Limb (tissue), 2 donors: ENCODE measurements around the gene SLC34A1.

ENCODE experiments used
- DNase-seq, 2 donors: peaks; one replicate each; pipeline ENCODE4 v3.0.0-alpha.2; 2016; ENCODE audit errors: extremely low spot score in 2 of 2

SLC34A1 gene

DNA sequence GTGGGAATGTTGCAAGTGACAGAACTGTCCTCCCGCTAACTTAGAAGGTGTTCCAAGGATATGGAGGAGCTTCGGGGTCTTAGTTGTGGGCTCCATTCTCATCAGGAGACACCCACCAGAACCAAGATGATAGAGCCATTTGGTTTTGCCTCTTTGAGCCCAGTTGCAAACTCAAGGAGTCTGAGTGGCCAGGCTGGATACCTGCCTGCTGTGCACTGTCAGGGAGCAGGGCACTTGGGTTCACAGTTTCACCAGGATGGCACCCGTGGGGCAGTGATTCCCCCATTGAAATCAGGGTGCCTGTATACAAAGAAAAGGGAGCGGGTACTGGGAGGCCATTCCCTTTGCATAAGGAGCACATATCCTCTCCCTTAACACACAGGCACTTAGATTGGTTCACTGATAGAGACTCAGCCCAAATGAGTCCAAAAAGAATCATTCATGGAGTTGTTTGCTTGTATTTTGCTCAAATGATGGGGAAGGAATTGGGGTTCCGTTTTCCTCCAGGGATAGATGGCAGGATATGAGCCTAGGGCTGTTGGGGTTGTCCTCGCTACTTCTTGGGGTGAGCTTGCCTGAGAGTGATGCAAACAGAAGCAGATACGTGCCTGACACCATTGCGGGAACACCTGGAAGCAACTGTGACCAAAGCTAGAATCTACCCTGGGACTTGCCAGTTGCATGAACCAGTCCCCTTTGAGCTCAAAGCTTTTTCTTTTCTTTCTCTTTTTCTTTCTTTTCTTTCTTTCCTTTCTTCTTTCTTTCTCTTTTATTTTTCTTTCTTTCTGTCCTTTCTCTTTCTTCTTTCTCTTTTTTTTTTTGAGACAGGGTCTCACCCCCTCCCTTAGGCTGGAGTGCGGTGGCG lies 61.0 kb downstream of the SLC34A1 start:
- DNase-seq = no peak

DNA sequence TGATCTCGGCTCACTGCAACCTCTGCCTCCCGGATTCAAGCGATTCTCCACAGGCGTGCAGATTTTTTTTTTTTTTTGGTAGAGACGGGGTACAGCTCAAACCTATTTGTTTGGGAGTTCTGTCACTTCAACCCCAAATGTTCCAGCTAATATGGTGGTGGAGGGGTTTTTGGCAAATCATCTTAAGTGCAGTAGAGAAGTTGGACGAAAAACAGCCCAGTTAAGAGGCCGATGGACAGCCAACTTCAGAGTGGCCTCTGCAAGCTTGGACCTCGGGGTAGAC lies 61.6 kb downstream of the SLC34A1 start:
- no peak for DNase-seq

DNA sequence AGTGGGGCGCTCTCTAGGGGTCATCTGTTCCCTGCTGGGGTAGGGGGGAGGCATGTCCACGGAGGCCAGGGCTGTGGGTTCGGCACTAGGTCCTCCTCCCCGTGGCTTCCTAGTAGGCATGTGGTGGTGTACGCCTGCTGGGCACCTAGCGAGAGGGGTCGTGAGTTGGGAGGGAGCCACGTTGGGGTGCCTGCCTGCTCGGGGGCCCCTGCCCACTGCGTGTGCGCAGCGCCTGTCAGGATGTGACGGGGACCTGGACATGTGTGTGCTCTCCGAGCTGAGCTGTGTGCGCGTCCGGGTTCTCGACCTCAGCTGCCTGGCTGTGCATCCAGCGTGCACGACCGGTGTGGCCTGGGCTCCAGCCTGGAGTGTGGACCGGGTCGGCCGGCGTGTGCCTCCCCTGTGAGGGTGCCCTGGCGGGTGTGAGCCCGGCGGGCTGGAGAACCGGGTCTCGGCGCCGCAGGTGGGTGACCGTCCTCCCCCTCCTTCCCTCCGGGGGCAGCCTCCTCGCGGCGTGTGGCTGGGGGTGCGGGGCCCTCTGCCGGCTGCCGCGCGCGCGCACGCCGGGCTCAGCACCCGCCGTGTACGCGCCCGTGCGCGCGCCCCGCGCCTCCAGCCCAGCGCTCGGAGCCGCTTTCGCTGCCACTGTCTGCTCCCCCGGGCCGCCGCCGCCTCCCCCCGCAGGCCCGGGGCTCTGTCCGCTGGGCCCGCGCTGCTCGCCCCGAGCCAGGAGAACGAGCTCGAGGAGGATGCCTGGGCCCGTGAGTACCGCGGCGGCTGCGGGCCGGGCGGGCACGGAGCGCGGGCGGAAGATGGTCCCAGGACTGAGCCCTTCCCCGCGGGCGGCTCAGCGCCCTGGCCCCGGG lies 62.2 kb downstream of the SLC34A1 start, which contains the start of gene PRR7:
Gene PRR7 (plus strand): TSS at position 615 of the 866 bp plus-strand sequence. CDS start 8,254 bp downstream, outside the sequence.
- DNase-seq = peak; percentile 67 to 86

DNA sequence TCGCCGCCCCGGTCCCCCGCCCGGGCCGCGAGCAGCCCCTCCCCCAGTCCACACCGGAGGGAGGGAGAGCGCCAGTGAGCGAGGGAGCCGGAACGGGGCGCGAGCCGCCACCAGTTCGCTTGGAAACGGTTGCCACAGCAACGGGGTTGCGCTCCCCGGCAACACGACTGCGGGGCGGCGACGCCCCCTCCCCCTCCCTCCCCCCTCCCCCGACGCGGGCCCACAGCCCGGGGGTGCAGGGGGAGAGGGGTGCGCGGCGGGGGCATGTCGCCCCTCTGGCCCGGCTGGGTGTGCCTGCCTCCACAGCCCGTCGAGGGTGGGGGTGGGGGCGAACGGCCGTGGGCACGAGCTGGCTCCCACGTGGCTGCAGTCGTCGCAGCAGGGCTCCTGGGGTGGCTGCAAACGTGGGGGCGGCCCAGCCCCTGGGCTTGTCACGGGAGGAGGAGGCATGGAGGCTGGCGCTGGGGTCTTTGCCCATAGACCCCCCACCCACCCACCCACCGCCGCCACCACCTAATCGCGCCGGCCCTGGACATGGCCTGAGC lies 62.9 kb downstream of the SLC34A1 start:
- peak in 1 of 2 donors; percentile 86 for DNase-seq

DNA sequence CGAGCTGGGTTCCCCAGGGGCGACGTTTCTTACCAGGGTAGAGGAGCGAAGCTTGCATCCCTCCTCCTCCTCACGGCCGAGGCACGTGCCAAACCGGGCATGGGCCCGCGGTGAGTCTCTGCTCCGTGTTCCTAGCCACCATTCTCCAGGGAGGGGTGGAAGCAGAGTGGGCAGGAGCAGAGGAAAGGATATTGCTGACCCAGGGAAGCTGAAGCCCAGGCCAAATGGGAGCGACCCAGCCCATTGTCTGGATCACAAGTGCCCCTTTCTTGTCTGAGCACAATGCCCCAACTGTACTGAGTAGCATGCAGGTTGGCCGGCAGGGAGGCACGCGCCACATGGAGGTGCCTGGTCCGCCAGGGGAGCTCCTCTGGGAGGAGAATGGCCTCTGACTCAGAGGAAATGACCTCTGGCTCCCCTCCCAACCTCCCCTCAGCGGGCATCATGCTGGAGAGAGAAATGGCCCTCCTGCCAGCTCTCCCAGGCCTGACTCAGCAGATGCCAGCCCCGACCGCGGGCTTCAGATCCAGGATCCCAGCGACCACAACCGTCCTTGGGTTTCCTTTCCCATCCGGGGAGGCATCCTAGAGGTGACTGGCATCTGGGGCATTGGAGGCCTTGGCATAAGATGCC lies 63.5 kb downstream of the SLC34A1 start:
- DNase-seq = no peak
